Mucosa of descending colon (tissue), 3 donors: ENCODE results near the gene TRIM16. TPM values are rescaled to one million over a fixed set of nuclear protein-coding genes. Genes with fewer than 3 reads are reported as not detected.
"Not testable (repeated sequence)": the region's sequence is repeated elsewhere in the genome, so short reads cannot be mapped to it uniquely, and the experiment has no call there.

Experiments used
- ATAC-seq: fragments of 200-7000 bp; cut with Tn5 transposase; one replicate; pipeline ENCODE4 v1.9.1; 2020; ENCODE audit warnings: mild to moderate bottlenecking, moderate library complexity
- DNase-seq, 3 donors: peaks; one replicate each; pipeline ENCODE4 v3.0.0-alpha.2; 2020
- H3K36me3 ChIP-seq: fragments of 200-600 bp; one replicate; pipeline ENCODE4 v1.8.0; 2021; ENCODE audit warnings: low read depth, mild to moderate bottlenecking
- H3K4me1 ChIP-seq: fragments of 200-600 bp; one replicate; pipeline ENCODE4 v1.8.0; 2021; ENCODE audit warnings: low read depth, mild to moderate bottlenecking
- H3K4me3 ChIP-seq: fragments of 200-600 bp; one replicate; pipeline ENCODE4 v1.8.0; 2021; ENCODE audit warnings: mild to moderate bottlenecking
- H3K9me3 ChIP-seq: fragments of 200-600 bp; one replicate; pipeline ENCODE4 v1.8.0; 2021; ENCODE audit warnings: mild to moderate bottlenecking
- intact Hi-C, 2 donors: fragments of 100-400 bp; cut with DNase I in 1 of 2; cut with micrococcal nuclease in 1 of 2; formaldehyde crosslinking; loops; one replicate each; pipeline versions ENCODE4 v1.11.0 to v1.11.1; 2022; cut with DNase I, micrococcal nuclease
- total RNA-seq, 3 donors: library from RNA; stranded (reverse); fragmentation: NEBNext Ultra II Directional in 2 of 3; extraction: Animal tissue kit (Norgen Biotek cat#: 25700) in 2 of 3; gene quantifications; one replicate each; pipeline versions ENCODE4 v1.2.1 to v1.2.4, GENCODE V29; 2021 to 2023
- donor health status: DM: no; HTN: no; CAD: no; lungs with moderate emphysema.
- donor health status: DM: no; HTN: no; CAD: no.
- donor health status: DM: no; HTN: yes; CAD: no.

Gene TRIM16
- total RNA-seq, 3 donors from 2014 or later = 20.1 to 22.8 (median 21.9) TPM

DNA sequence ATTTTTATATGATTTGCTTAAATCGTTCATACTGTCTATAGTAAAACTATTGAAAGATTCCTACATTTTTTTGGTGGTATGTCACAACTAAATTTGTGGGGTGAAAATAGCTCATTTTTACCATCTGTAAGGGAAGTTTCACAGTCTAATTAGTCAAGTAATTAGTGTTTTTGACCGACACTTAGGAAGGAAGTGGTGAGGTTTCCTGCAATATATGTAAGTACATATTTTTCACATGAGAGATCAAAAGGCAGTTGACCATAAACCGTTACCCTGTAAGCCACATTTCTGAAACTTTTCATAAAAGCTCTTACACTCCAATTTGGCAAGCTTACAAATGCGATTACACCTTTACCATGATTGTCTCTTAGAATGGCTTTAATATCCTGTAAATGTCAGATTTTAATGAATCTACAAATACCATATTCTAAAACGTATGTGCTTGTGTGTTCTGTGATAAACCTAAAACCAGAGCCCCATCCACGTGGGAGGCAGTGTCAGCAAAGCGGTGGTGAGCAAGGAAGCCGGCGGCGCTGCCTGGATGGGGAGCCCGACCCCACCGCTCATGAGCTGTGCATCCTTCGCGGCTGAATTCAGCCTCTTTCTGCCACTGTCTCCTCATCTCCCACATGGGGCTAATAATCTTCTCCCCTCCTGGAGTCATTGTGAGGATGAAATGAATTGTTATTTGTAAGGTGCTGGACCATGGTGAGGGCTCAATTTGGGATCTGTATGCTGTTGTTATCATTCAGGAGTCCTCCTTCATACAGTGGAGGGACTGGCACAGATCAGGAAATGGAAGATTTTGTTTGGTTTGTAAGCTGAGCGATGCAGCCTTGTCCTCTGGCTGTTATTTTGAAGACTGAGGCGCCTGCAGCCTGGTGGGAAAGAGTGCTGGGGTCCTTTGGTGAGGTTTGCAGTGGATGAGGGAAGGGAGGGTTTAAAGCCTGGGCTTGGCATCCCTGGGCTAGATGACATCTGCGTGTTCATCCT is 94.3 kb downstream of the TRIM16 start:
- ATAC-seq = peak; percentile 59
- H3K4me3 ChIP-seq, intact Hi-C loops, H3K4me1 ChIP-seq, H3K9me3 ChIP-seq, DNase-seq, H3K36me3 ChIP-seq: not testable (repeated sequence)

- H3K9me3 ChIP-seq, H3K36me3 ChIP-seq, DNase-seq, H3K4me1 ChIP-seq, intact Hi-C loops, ATAC-seq, H3K4me3 ChIP-seq: not testable (repeated sequence)
These were observed 96.1 kb downstream of the TRIM16 start for GRCh38 chr17:15588017-15588416.

DNA sequence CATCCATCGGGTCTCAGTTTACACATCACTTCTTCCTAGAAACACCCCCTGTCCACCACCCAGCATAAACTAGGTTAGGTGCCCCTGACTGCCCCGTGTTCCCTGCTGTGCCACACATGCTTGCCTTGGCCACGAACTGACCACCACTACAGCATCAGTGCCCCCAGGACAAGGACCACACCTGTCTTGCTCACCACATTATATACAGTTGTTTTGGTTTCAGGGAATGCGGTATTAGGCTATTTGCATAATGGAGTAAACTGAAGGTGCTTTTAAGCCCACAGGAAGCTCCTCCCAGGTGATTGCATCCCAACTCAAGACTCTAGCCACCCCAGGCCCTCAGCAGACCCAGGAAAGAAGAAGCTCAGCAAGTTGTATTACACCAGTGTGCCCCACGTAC is 100.8 kb downstream of the TRIM16 start:
- intact Hi-C loops, H3K4me1 ChIP-seq, DNase-seq, H3K9me3 ChIP-seq, H3K36me3 ChIP-seq, H3K4me3 ChIP-seq, ATAC-seq: not testable (repeated sequence)

- ATAC-seq, DNase-seq: not testable (repeated sequence)
These were observed 102.6 kb downstream of the TRIM16 start for GRCh38 chr17:15581462-15581861.

More at GRCh38 chr17:15581462-15581861, 102.6 kb downstream of the TRIM16 start:
- intact Hi-C loops, H3K4me3 ChIP-seq, H3K4me1 ChIP-seq, H3K36me3 ChIP-seq, H3K9me3 ChIP-seq: not testable (repeated sequence)

Other genes starting within 250 kb of the TRIM16 start
- gene CDRT4, start 216.7 kb downstream of the TRIM16 start, total RNA-seq = 10 to 100 TPM in 1 of 3 donors, 1 to 10 TPM in 2; 4.8 to 17.5 (median 5.7) TPM
- gene TVP23C, start 120.8 kb downstream of the TRIM16 start, total RNA-seq = 10 to 100 TPM in 2 of 3 donors, 1 to 10 TPM in 1; 9.7 to 25.0 (median 14.0) TPM
- 1 to 10 TPM in 1 of 3 donors, under 1 TPM in 2; 0.75 to 1.3 (median 0.82) TPM for gene FBXW10B, start 64.6 kb downstream of the TRIM16 start, total RNA-seq
- 10 to 100 TPM in 2 of 3 donors, 1 to 10 TPM in 1; 6.0 to 21.6 (median 10.2) TPM for gene ZNF286A, start 15.4 kb upstream of the TRIM16 start, total RNA-seq
- gene TBC1D26, start 48.0 kb upstream of the TRIM16 start, total RNA-seq = under 1 TPM in 1 of 3 donors, not detected in 2; 0.16 TPM